ENCODE data around the gene CBY2. TPM values are rescaled to one million over a fixed set of nuclear protein-coding genes. Genes with fewer than 3 reads are reported as not detected.

Gene CBY2
- total and polyA plus RNA-seq, 4 donors: not detected

DNA sequence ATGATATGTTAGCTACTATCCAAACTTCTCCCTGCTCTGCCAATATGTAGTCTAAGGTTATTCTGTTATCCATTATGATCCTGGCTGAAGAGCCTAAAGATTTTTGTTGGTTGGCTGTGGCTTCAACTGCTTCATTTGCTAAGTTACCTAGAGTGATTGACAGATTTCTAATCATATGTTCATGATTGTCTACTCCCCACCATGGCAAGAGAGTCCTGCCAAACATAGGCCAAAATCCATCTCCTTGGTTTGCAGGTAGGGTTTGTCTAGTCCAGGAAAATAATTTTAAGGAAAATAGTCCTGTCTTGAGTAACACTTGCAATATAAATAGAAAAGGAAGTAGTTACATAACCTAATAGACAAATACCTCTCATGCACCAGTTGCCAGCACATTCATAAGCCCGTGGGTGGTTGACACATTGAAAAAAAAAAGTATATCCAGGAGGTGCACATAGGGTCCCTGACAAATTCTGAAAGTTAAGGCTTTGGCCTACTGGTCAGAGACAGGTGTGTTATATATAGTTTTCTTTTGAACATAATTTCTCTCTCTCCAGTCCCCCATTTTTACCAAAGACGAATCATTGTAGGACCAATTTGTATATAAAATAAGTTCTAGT, 5.4 kb upstream of the CBY2 start:
- no peaks in the 10 kb centered on the region for H3K36me3 ChIP-seq (ENCODE audit: control insufficient read depth, insufficient read depth, low read length)
- no peaks in the 10 kb centered on the region for H3K9me3 ChIP-seq (ENCODE audit: control insufficient read depth, insufficient read depth, low read length)
- H3K4me3 ChIP-seq (ENCODE audit: low read depth, low read length): no peak overlapping the region
- H3K4me1 ChIP-seq (ENCODE audit: control insufficient read depth, insufficient read depth, low read length): no peaks in the 10 kb centered on the region
- no CpG with 5 or more reads among the region's 2 CpGs for WGBS (ENCODE audit: insufficient coverage)
- H3K27me3 ChIP-seq (ENCODE audit: control insufficient read depth, insufficient read depth, low read length): no peaks in the 10 kb centered on the region
- no peak overlapping the region for H3K27ac ChIP-seq (ENCODE audit: low read depth, low read length)
- DNase-seq (ENCODE audit: low read depth in 4 of 6, low spot score in 6 of 6): no peak

DNA sequence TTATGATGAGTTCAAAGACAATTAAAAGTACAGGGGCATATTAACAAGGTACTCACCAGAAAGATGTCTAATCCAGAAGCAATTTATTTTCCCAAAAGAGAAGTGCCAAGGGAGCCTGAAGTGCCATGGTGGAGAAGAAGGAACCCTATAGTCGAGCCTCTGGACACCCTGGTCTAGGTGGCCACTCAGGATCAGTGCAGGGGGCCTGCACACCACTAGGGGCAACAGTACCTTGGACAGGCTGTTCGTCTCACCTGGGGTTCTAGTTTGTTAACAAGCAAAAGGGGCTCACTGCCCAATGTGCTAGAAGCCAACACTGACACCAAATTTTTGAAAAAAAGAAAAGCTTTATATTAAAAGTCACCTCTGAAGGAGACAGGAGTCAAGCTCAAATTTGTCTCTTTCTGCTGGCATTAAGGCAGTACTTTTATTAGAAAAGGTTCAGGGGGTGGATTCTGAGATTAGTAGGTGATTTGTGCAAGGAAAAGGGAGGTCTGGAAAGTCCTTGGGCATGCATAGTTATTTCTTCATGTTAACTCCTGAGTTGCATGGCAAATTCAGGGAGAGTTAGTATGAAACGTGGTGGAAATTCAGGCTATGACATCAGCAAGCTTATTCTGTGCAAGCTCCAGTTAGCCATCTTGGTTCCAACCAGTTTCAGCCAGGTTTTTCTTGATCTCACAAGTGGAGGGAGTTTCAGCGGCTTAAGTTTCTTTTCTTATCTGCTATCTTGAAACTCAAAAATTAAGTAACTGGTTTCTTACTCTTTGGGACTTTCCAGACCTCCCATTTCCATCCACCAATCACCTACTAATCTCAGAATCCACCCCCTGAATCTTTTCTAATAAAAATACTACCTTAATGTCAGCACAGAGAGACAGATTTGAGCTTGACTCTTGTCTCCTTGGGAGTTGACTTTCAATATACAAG, 884 bp upstream of the CBY2 start:
- Histone ChIP-seq H3K27me3 (ENCODE audit: control insufficient read depth, insufficient read depth, low read length) (no peaks in the 10 kb centered on the region), H3K36me3 (ENCODE audit: control insufficient read depth, insufficient read depth, low read length) (no peaks in the 10 kb centered on the region), H3K4me1 (ENCODE audit: control insufficient read depth, insufficient read depth, low read length) (peaks cover 3% of the 10 kb centered on the region), H3K27ac (ENCODE audit: low read depth, low read length) (no peak overlapping the region), H3K9me3 (ENCODE audit: control insufficient read depth, insufficient read depth, low read length) (no peaks in the 10 kb centered on the region), H3K4me3 (ENCODE audit: low read depth, low read length) (no peak overlapping the region)
- DNase-seq (ENCODE audit: low read depth in 4 of 6, low spot score in 6 of 6): no peak
- WGBS (ENCODE audit: insufficient coverage): 89% methylated on average over 3 of the region's 4 CpGs

DNA sequence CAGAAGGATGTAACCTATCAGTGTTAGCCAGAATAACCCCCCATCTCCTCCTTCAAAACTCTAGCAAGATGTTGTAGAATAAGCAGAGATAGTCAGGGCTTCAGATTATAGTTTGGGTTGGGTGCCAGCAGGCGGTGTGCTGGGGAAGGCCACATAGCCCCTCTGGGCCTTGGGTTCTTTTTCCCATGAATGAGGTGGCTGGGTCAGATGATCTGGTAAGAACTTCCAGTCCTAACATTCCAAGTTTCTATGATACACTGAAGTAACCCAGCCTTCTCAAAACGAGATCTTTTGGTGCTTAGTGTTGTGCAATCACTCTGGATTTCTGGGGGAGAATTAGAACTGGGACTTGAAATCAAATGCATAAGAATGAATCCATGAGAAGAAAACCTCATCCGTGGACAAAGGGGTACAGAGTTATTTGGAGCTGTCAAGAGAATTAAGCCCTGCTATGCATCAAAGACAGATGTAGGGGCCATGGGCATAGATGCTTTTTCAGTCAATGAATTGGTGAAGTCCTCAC, 810 bp downstream of the CBY2 start:
- 100% methylated on average over 1 of the region's 3 CpGs for WGBS (ENCODE audit: insufficient coverage)
- DNase-seq (ENCODE audit: low read depth in 4 of 6, low spot score in 6 of 6): no peak
- peaks cover 3% of the 10 kb centered on the region for H3K4me1 ChIP-seq (ENCODE audit: control insufficient read depth, insufficient read depth, low read length)

DNA sequence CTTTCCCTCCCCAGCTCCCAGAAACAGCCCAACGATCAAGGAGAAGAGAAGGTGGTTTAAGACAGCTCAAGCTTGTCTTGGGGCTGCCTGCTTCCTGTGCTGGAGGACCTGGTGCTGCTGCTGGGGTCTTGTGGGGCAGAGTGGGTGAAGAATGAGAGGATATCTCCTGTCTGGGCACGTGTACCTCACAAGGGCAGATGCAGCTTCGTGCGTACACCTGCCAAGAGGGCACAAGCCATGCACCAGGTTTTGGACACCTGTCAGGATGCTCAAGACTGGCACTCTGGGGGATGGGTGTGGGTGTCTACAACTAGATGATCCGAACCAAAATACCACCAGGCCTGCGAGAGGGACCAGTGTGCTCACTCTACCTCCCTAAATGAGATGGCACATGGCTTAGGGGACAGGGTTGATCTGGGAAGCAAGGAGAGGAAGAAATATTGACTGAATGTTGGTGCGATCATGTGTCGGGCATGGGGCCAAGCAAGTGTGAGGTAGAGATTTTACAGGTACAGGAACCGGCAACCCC, 2.2 kb downstream of the CBY2 start:
- peaks cover 3% of the 10 kb centered on the region for H3K4me1 ChIP-seq (ENCODE audit: control insufficient read depth, insufficient read depth, low read length)
- H3K9me3 ChIP-seq (ENCODE audit: control insufficient read depth, insufficient read depth, low read length): no peaks in the 10 kb centered on the region
- H3K4me3 ChIP-seq (ENCODE audit: low read depth, low read length): no peak overlapping the region
- H3K27me3 ChIP-seq (ENCODE audit: control insufficient read depth, insufficient read depth, low read length): no peaks in the 10 kb centered on the region
- 92% methylated on average over 6 of the region's 9 CpGs for WGBS (ENCODE audit: insufficient coverage)
- no peaks in the 10 kb centered on the region for H3K36me3 ChIP-seq (ENCODE audit: control insufficient read depth, insufficient read depth, low read length)
- no peak overlapping the region for H3K27ac ChIP-seq (ENCODE audit: low read depth, low read length)
- DNase-seq (ENCODE audit: low read depth in 4 of 6, low spot score in 6 of 6): no peak

More for the DNA sequence above, 810 bp downstream of the CBY2 start:
- no peaks in the 10 kb centered on the region for H3K27me3 ChIP-seq (ENCODE audit: control insufficient read depth, insufficient read depth, low read length)
- no peaks in the 10 kb centered on the region for H3K36me3 ChIP-seq (ENCODE audit: control insufficient read depth, insufficient read depth, low read length)
- H3K27ac ChIP-seq (ENCODE audit: low read depth, low read length): no peak overlapping the region
- no peak overlapping the region for H3K4me3 ChIP-seq (ENCODE audit: low read depth, low read length)
- H3K9me3 ChIP-seq (ENCODE audit: control insufficient read depth, insufficient read depth, low read length): no peaks in the 10 kb centered on the region

DNA sequence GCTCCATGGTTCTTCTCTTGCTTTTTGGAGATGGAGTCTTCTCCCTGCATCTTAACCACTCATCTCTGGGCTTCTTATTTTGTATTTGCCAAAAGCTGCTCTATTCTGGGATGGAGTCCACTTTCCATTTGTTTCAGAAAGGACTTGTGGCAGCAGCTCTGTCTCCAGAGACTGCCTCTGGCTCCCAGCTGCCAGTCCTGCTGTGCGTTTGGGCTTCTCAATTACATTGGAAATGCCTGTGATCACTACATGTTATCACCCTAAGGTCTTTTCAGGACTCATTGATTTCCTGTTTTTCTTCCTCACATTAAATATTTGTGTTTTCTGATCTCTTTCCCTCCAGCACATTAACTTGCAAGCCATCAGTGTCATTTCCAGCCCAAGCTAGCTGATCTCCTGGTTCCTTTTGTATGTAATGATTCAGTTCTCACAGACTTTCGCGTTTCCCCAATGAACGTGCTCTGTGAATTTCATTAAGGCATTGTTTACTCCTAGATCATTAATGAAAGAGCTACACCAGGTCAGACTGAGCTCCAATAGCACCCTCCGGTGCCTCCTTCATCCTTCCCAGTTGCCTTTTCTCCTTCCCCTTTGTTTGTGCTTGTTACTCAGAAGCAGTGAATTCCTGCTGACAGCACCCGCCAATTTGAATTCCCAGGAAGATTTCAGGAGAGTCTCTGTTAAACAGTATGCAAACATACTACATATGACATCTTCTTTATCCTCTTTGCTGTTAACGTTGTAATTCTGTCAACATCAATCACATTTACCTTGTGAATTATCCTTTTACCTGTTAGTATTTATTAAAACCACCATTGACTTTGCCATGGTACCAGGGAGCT, 3.0 kb downstream of the CBY2 start:
- peaks cover 3% of the 10 kb centered on the region for H3K4me1 ChIP-seq (ENCODE audit: control insufficient read depth, insufficient read depth, low read length)
- no peaks in the 10 kb centered on the region for H3K27me3 ChIP-seq (ENCODE audit: control insufficient read depth, insufficient read depth, low read length)
- 10% methylated on average over 5 of the region's 7 CpGs for WGBS (ENCODE audit: insufficient coverage)
- H3K36me3 ChIP-seq (ENCODE audit: control insufficient read depth, insufficient read depth, low read length): no peaks in the 10 kb centered on the region
- peak in 2 of 6 donors; percentile 14 to 74 for DNase-seq (ENCODE audit: low read depth in 4 of 6, low spot score in 6 of 6)
- H3K4me3 ChIP-seq (ENCODE audit: low read depth, low read length): no peak overlapping the region
- H3K27ac ChIP-seq (ENCODE audit: low read depth, low read length): no peak overlapping the region
- no peaks in the 10 kb centered on the region for H3K9me3 ChIP-seq (ENCODE audit: control insufficient read depth, insufficient read depth, low read length)

DNA sequence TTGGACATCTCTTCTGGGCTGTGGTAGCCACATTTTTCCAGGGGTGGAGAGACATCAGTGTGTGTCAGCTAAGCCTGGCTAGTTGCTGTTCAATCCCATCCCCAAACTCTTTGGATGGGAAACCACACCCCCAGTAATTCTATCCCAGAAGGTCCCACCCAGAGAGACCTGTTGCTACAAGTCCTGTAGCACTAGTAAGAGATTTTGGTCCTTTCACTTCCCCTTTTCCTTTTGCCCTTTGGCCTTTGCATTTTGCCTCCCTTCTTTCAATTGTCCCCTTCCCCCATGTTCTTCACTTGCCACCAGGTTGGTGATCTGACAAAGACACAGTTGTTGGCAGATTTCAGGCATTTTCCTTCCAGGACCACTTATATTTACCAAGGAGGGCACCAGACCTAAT, 3.8 kb downstream of the CBY2 start:
- Histone ChIP-seq H3K4me1 (ENCODE audit: control insufficient read depth, insufficient read depth, low read length) (peaks cover 3% of the 10 kb centered on the region), H3K4me3 (ENCODE audit: low read depth, low read length) (no peak overlapping the region), H3K9me3 (ENCODE audit: control insufficient read depth, insufficient read depth, low read length) (no peaks in the 10 kb centered on the region), H3K27ac (ENCODE audit: low read depth, low read length) (no peak overlapping the region), H3K36me3 (ENCODE audit: control insufficient read depth, insufficient read depth, low read length) (no peaks in the 10 kb centered on the region), H3K27me3 (ENCODE audit: control insufficient read depth, insufficient read depth, low read length) (no peaks in the 10 kb centered on the region)
- no peak for DNase-seq (ENCODE audit: low read depth in 4 of 6, low spot score in 6 of 6)

DNA sequence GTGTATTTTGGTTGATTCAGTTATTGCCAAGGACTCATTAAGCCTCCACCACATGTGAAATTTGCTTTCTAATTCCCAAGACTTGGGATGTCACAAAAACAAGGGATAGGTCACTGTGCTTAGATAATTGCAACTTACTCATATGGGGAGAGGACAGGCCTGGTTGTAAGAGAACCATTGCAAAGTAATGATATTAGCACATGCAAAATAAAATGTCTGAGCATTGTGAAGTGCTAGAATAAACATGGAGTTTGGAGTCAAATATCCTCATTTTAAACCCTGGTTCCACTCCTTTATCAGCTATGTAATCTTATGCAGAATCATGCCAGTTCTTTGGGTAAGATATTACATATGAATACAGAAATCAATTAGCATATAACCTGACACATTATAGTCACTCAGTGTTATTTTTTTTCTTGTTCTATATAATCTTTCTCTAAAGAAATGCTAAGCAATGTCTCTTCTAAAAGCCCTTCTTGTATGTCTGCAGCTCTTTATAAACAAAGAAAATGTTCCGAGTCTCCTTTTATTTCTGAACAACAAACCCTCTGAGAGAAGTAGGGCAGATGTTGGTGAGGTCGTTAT, 5.5 kb downstream of the CBY2 start:
- no peak for DNase-seq (ENCODE audit: low read depth in 4 of 6, low spot score in 6 of 6)
- WGBS (ENCODE audit: insufficient coverage): no CpG with 5 or more reads among the region's 2 CpGs
- H3K4me3 ChIP-seq (ENCODE audit: low read depth, low read length): no peak overlapping the region
- H3K9me3 ChIP-seq (ENCODE audit: control insufficient read depth, insufficient read depth, low read length): no peaks in the 10 kb centered on the region
- H3K27ac ChIP-seq (ENCODE audit: low read depth, low read length): no peak overlapping the region
- H3K27me3 ChIP-seq (ENCODE audit: control insufficient read depth, insufficient read depth, low read length): no peaks in the 10 kb centered on the region
- no peaks in the 10 kb centered on the region for H3K36me3 ChIP-seq (ENCODE audit: control insufficient read depth, insufficient read depth, low read length)
- H3K4me1 ChIP-seq (ENCODE audit: control insufficient read depth, insufficient read depth, low read length): peaks cover 3% of the 10 kb centered on the region

DNA sequence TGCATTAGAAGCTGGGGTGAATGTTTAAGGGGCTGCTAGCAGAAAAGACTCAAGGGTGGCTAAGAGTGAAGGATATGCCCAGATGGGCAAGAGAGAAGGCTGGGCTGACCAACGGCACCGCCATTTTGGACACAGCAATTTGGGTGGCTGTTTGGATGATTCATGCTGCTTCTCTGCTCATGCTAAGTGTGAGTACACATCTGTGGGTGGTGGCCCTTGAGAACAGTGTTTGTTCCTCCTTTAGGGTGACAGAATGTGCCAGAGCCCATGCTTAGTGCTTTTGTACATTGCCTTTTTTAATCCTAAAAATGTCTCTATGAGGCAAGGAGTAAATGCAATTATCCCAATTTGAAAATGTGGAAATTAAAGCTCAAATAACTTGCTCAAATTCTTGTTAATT, 9.8 kb downstream of the CBY2 start:
- Histone ChIP-seq H3K36me3 (ENCODE audit: control insufficient read depth, insufficient read depth, low read length) (peaks cover 2% of the 10 kb centered on the region), H3K4me1 (ENCODE audit: control insufficient read depth, insufficient read depth, low read length) (no peaks in the 10 kb centered on the region), H3K9me3 (ENCODE audit: control insufficient read depth, insufficient read depth, low read length) (no peaks in the 10 kb centered on the region), H3K27me3 (ENCODE audit: control insufficient read depth, insufficient read depth, low read length) (no peaks in the 10 kb centered on the region), H3K27ac (ENCODE audit: low read depth, low read length) (no peak overlapping the region), H3K4me3 (ENCODE audit: low read depth, low read length) (no peak overlapping the region)
- 100% methylated on average over 2 of the region's 2 CpGs for WGBS (ENCODE audit: insufficient coverage)
- no peak for DNase-seq (ENCODE audit: low read depth in 4 of 6, low spot score in 6 of 6)

DNA sequence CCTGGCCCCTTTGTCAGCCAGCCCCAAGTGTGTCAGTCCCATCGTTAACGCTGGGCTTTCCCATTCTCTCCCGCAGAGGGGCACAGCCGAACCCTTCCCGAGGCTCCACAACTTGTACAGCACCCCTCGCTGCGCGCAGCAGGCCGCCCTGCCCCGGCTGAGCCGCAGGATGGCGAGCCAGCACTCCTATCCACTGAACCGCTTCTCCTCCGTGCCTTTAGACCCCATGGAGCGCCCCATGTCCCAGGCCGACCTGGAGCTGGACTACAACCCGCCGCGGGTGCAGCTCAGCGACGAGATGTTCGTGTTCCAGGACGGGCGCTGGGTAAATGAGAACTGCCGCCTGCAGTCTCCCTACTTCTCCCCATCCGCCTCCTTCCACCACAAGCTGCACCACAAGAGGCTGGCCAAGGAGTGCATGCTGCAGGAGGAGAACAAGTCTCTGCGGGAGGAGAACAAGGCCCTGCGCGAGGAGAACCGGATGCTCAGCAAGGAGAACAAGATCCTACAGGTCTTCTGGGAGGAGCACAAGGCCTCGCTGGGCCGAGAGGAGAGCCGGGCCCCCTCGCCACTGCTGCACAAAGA, 11.1 kb downstream of the CBY2 start:
- Histone ChIP-seq H3K4me1 (ENCODE audit: control insufficient read depth, insufficient read depth, low read length) (no peaks in the 10 kb centered on the region), H3K27me3 (ENCODE audit: control insufficient read depth, insufficient read depth, low read length) (no peaks in the 10 kb centered on the region)
- WGBS (ENCODE audit: insufficient coverage): 95% methylated on average over 33 of the region's 34 CpGs

More for the DNA sequence above, 11.1 kb downstream of the CBY2 start:
- Histone ChIP-seq H3K4me3 (ENCODE audit: low read depth, low read length) (no peak overlapping the region), H3K27ac (ENCODE audit: low read depth, low read length) (no peak overlapping the region), H3K36me3 (ENCODE audit: control insufficient read depth, insufficient read depth, low read length) (peaks cover 2% of the 10 kb centered on the region), H3K9me3 (ENCODE audit: control insufficient read depth, insufficient read depth, low read length) (no peaks in the 10 kb centered on the region)
- no peak for DNase-seq (ENCODE audit: low read depth in 4 of 6, low spot score in 6 of 6)
